Spleen (tissue), 11 donors: Measurements from ENCODE around the gene GRPEL1. TPM values are rescaled to one million over a fixed set of nuclear protein-coding genes. Genes with fewer than 3 reads are reported as not detected.
A peak's percentile ranks its signal among the peaks of the same experiment; 100 is the strongest.

Source experiments
- DNase-seq: peaks from one replicate; pipeline ENCODE4 v3.0.0-alpha.2; 2020
- H3K27ac ChIP-seq, 8 donors: fragments of 200-600 bp; sonication (generic) in 7 of 8; 1 replicate in 4 of 8; 2 replicates in 4 of 8; pipeline versions ENCODE4 v1.5.0 to v1.8.0; 2016 to 2021; ENCODE audit warnings: inconsistent platforms in 4 of 8, mild to moderate bottlenecking in 4 of 8, moderate library complexity in 1 of 8
- H3K27me3 ChIP-seq, 7 donors: fragments of 200-600 bp; sonication (generic) in 6 of 7; replicated peaks in 1 of 7; 1 replicate in 4 of 7; 2 replicates in 3 of 7; pipeline versions ENCODE4 v1.5.0 to v1.8.0; 2016 to 2021; ENCODE audit warnings: inconsistent platforms in 3 of 7, mild to moderate bottlenecking in 1 of 7
- H3K36me3 ChIP-seq, 6 donors: fragments of 200-600 bp; sonication (generic) in 5 of 6; 1 replicate in 4 of 6; 2 replicates in 2 of 6; pipeline versions ENCODE4 v1.5.0 to v1.8.0; 2016 to 2021; ENCODE audit warnings: inconsistent platforms in 2 of 6
- H3K4me1 ChIP-seq, 6 donors: fragments of 200-600 bp; sonication (generic) in 5 of 6; 1 replicate in 3 of 6; 2 replicates in 3 of 6; pipeline versions ENCODE4 v1.5.0 to v1.8.0; 2016 to 2021; ENCODE audit warnings: inconsistent platforms in 3 of 6
- H3K4me3 ChIP-seq, 8 donors: fragments of 200-600 bp; sonication (generic) in 7 of 8; 1 replicate in 4 of 8; 2 replicates in 4 of 8; pipeline versions ENCODE4 v1.5.0 to v1.8.0; 2016 to 2021; ENCODE audit warnings: inconsistent platforms in 4 of 8, mild to moderate bottlenecking in 4 of 8, moderate library complexity in 2 of 8
- H3K9me3 ChIP-seq, 8 donors: fragments of 200-600 bp; sonication (generic) in 7 of 8; 1 replicate in 4 of 8; 2 replicates in 4 of 8; pipeline versions ENCODE4 v1.5.0 to v1.8.0; 2016 to 2021; ENCODE audit warnings: inconsistent platforms in 4 of 8
- CTCF ChIP-seq, 11 experiments: fragments of 200-600 bp in 7 of 11; fragments of 450-650 bp in 4 of 11; sonication (generic) in 4 of 11; IDR thresholded peaks in 8 of 11; conservative IDR thresholded peaks in 3 of 11; 1 replicate in 7 of 11; 2 replicates in 4 of 11; pipeline versions ENCODE4 v1.4.0 to v1.8.0; 2016 to 2021; ENCODE audit warnings: antibody characterized with exemption in 11 of 11, inconsistent platforms in 4 of 11, mild to moderate bottlenecking in 1 of 11
- POLR2A ChIP-seq, 3 donors: fragments of 450-650 bp; IDR thresholded peaks; one replicate each; pipeline ENCODE4 v1.5.1; 2017; ENCODE audit warnings: antibody characterized with exemption in 3 of 3, mild to moderate bottlenecking in 1 of 3
- POLR2AphosphoS5 ChIP-seq, 3 donors: sonication (generic); formaldehyde crosslinking; IDR thresholded peaks; one replicate each; pipeline ENCODE4 v1.5.1; 2017; ENCODE audit warnings: antibody characterized with exemption in 3 of 3
- WGBS, 5 donors: extraction: QIAGEN DNeasy Blood & Tissue Kit in 3 of 5; methylation state at CpG; one replicate each; pipeline versions ENCODE4 v1.1.5 to v1.1.7; 2013 to 2018; 5-methylcytosine and 5-hydroxymethylcytosine counted together
- intact Hi-C: fragments of 100-400 bp; cut with DNase I; formaldehyde crosslinking; loops from one replicate; pipeline ENCODE4 v1.15.0; 2023; ENCODE audit warnings: low total_unique reads
- polyA plus RNA-seq, 3 donors: library from polyadenylated mRNA; stranded (reverse); fragments of 200-250 nt; gene quantifications; one replicate each; pipeline ENCODE4 v1.2.1, GENCODE V29; 2013
- total RNA-seq, 7 donors: library from RNA; depleted of rRNA in 3 of 7; stranded (reverse); fragments of >200 nt in 3 of 7; fragmentation: NEBNext Ultra II Directional in 4 of 7; extraction: Animal tissue kit (Norgen Biotek cat#: 25700) in 4 of 7; gene quantifications; one replicate each; pipeline versions ENCODE4 v1.1.0 to v1.2.1, GENCODE V29; 2016 to 2021
- donor health status: healthy with polysubstance abuse.
- donor health status: DM: no; HTN: no; CAD: no; lungs with moderate emphysema.
- donor health status: DM: no; HTN: no; CAD: no.
- donor health status: Bipolar disorder and iron deficiency.
- donor health status: healthy.
- donor health status: DM: no; HTN: no; CAD: no.
- donor health status: DM: yes; HTN: yes; CAD: no.

GRPEL1 gene
- total and polyA plus RNA-seq, 10 donors: 17.6 to 42.7 (median 31.0) TPM

GRCh38 chr4:7068279-7068842 is 497 bp upstream of the GRPEL1 start:
- peak overlapping the region; percentile 71 to 99 (median 94) for H3K4me3 ChIP-seq
- TF ChIP-seq POLR2A (IDR thresholded peaks at IDR 0.05) (peak in 1 of 3 donors; percentile 2), CTCF (IDR thresholded peaks at IDR 0.05 in 8 of 11, conservative IDR thresholded peaks at IDR 0.05 in 3 of 11) (peak in 2 of 11 experiments; percentile 17 to 48), POLR2AphosphoS5 (IDR thresholded peaks at IDR 0.05) (no peak)
- intact Hi-C loops: no loop called here
- peaks cover 24 to 69% (median 54%) of the 10 kb centered on the region in 6 donors for H3K4me1 ChIP-seq
- peak overlapping the region; percentile 90 to 99 (median 94) for H3K27ac ChIP-seq
- H3K9me3 ChIP-seq: no peaks in the 10 kb centered on the region
- DNase-seq: no peak
- 0% methylated on average over 9 to 50 of the region's 50 CpGs for WGBS, 5 donors
- peaks cover 0 to 24% (median 15%) of the 10 kb centered on the region in 6 donors for H3K36me3 ChIP-seq
- H3K27me3 ChIP-seq: peaks cover 0 to 9% (median 0%) of the 10 kb centered on the region in 7 donors

- 3 to 14% (median 4%) methylated on average over 13 of the region's 13 CpGs for WGBS, 5 donors
- Histone ChIP-seq H3K27ac (peak overlapping the region; percentile 93 to 99 (median 94)), H3K4me3 (peak overlapping the region; percentile 75 to 99 (median 94)), H3K4me1 (peaks cover 24 to 79% (median 57%) of the 10 kb centered on the region in 6 donors), H3K36me3 (peaks cover 0 to 37% (median 25%) of the 10 kb centered on the region in 6 donors), H3K9me3 (no peaks in the 10 kb centered on the region), H3K27me3 (peaks cover 0 to 9% (median 0%) of the 10 kb centered on the region in 7 donors)
- TF ChIP-seq POLR2A (IDR thresholded peaks at IDR 0.05) (no peak), CTCF (IDR thresholded peaks at IDR 0.05 in 8 of 11, conservative IDR thresholded peaks at IDR 0.05 in 3 of 11) (no peak), POLR2AphosphoS5 (IDR thresholded peaks at IDR 0.05) (no peak)
- intact Hi-C loops: no loop called here
- no peak for DNase-seq
Observed at GRCh38 chr4:7067126-7067451, 775 bp downstream of the GRPEL1 start.

- Histone ChIP-seq H3K9me3 (no peaks in the 10 kb centered on the region), H3K27me3 (peaks cover 0 to 6% (median 0%) of the 10 kb centered on the region in 7 donors), H3K36me3 (peaks cover 0 to 43% (median 31%) of the 10 kb centered on the region in 6 donors), H3K27ac (peak overlapping the region; percentile 93 to 99 (median 94)), H3K4me3 (peak overlapping the region in 7 of 8 donors; percentile 75 to 99 (median 97)), H3K4me1 (peaks cover 24 to 85% (median 58%) of the 10 kb centered on the region in 6 donors)
- no peak for DNase-seq
- 84 to 97% (median 95%) methylated on average over 4 of the region's 4 CpGs for WGBS, 5 donors
- intact Hi-C loops: no loop called here
- TF ChIP-seq POLR2AphosphoS5 (IDR thresholded peaks at IDR 0.05) (no peak), POLR2A (IDR thresholded peaks at IDR 0.05) (no peak), CTCF (IDR thresholded peaks at IDR 0.05 in 8 of 11, conservative IDR thresholded peaks at IDR 0.05 in 3 of 11) (no peak)
Observed at GRCh38 chr4:7066493-7066892, 1.4 kb downstream of the GRPEL1 start.

- Histone ChIP-seq H3K36me3 (peaks cover 0 to 48% (median 36%) of the 10 kb centered on the region in 6 donors), H3K4me3 (peak overlapping the region in 4 of 8 donors; percentile 75 to 97 (median 90)), H3K27me3 (peaks cover 0 to 1% (median 0%) of the 10 kb centered on the region in 7 donors), H3K4me1 (peaks cover 24 to 88% (median 59%) of the 10 kb centered on the region in 6 donors), H3K9me3 (no peaks in the 10 kb centered on the region), H3K27ac (peak overlapping the region in 4 of 8 donors; percentile 13 to 99 (median 96))
- intact Hi-C loops: no loop called here
- 89 to 99% (median 92%) methylated on average over 11 of the region's 11 CpGs for WGBS, 5 donors
- TF ChIP-seq POLR2A (IDR thresholded peaks at IDR 0.05): no peak
- TF ChIP-seq POLR2AphosphoS5 (IDR thresholded peaks at IDR 0.05): no peak
- DNase-seq: no peak
Observed at GRCh38 chr4:7066006-7066405, 1.9 kb downstream of the GRPEL1 start.
